Nephron (organoid): ENCODE data around the gene F5.

Experiments
- H3K27ac Mint-ChIP-seq, 3 experiments: 2 replicates each; pipeline ENCODE4 v1.8.0; 2020; ENCODE audit warnings: mixed read lengths in 3 of 3, mild to moderate bottlenecking in 2 of 3, moderate library complexity in 1 of 3
- H3K27me3 Mint-ChIP-seq: 2 replicates; pipeline ENCODE4 v1.8.0; 2021; ENCODE audit warnings: low read depth, mild to moderate bottlenecking, moderate library complexity, mixed read lengths
- H3K36me3 Mint-ChIP-seq: 2 replicates; pipeline ENCODE4 v1.8.0; 2020; ENCODE audit warnings: low read depth, mixed read lengths
- H3K4me1 Mint-ChIP-seq: 2 replicates; pipeline ENCODE4 v1.8.0; 2020; ENCODE audit warnings: mixed read lengths
- H3K4me3 Mint-ChIP-seq, 3 experiments: 2 replicates each; pipeline ENCODE4 v1.8.0; 2020; ENCODE audit warnings: mild to moderate bottlenecking in 3 of 3, mixed read lengths in 3 of 3, moderate library complexity in 2 of 3
- H3K9me3 Mint-ChIP-seq: 2 replicates; pipeline ENCODE4 v1.8.0; 2020; ENCODE audit warnings: mixed read lengths
- CTCF ChIP-seq, 3 experiments: fragments of 200-600 bp; sonication (generic); IDR thresholded peaks; one replicate each; pipeline ENCODE4 v1.5.0; 2021; ENCODE audit warnings: antibody characterized with exemption in 3 of 3; ENCODE audit not compliant: unreplicated experiment in 3 of 3

F5 gene

DNA sequence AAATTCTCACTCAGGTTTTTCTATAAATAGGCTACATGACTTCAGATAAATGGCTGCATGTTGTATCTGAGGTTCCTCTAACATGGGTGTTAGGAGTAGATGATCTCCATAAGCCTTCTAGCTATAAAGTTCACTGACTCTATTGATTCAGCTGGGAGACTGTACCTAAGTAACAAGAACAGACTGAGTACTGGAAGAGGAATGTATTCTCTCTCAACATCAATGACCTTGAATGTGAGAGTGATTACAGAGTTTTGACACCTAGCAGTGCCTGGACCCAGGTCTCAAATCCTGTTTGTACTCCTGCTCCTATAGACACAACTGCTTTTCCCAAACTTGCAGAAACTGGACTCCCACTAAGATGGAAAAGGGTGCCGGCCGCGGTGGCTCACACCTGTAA, 91.9 kb downstream of the F5 start:
- no peak overlapping the region for H3K27ac Mint-ChIP-seq
- no peaks in the 10 kb centered on the region for H3K9me3 Mint-ChIP-seq
- peaks cover 5% of the 10 kb centered on the region for H3K4me1 Mint-ChIP-seq
- no peak for TF ChIP-seq CTCF (IDR thresholded peaks at IDR 0.05; ENCODE audit: unreplicated experiment in 3 of 3)
- no peaks in the 10 kb centered on the region for H3K36me3 Mint-ChIP-seq
- peaks cover 4% of the 10 kb centered on the region for H3K27me3 Mint-ChIP-seq
- H3K4me3 Mint-ChIP-seq: no peak overlapping the region

DNA sequence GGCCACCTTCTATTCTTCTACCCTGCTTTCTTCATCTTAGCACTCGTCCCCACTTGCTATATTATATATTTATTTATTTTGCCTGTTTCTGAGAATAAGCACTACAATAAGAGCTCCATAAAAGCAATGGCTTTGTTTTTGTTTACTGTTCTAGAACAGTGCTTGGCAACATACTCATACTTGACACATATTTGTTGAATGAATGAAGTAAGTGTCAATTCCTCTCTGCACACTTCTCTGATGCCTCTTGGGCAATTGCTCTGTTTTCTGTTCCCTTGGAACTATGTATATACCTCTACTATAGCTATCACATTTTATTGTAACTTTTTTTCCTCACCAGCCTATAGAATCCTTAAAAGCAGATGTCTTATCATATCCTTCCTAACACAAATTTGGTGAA, 93.0 kb downstream of the F5 start:
- Mint-ChIP-seq H3K4me1 (no peaks in the 10 kb centered on the region), H3K36me3 (no peaks in the 10 kb centered on the region), H3K27ac (no peak overlapping the region), H3K27me3 (peaks cover 1% of the 10 kb centered on the region), H3K9me3 (no peaks in the 10 kb centered on the region), H3K4me3 (no peak overlapping the region)
- no peak for TF ChIP-seq CTCF (IDR thresholded peaks at IDR 0.05; ENCODE audit: unreplicated experiment in 3 of 3)

- H3K4me3 Mint-ChIP-seq: no peak overlapping the region
- peaks cover 12% of the 10 kb centered on the region for H3K4me1 Mint-ChIP-seq
- no peak for TF ChIP-seq CTCF (IDR thresholded peaks at IDR 0.05; ENCODE audit: unreplicated experiment in 3 of 3)
- H3K36me3 Mint-ChIP-seq: no peaks in the 10 kb centered on the region
- no peaks in the 10 kb centered on the region for H3K9me3 Mint-ChIP-seq
- H3K27ac Mint-ChIP-seq: peak overlapping the region in 1 of 3 experiments; percentile 59
- no peaks in the 10 kb centered on the region for H3K27me3 Mint-ChIP-seq
Measured at GRCh38 chr1:169491845-169492281, 94.4 kb downstream of the F5 start.

GRCh38 chr1:169488157-169488556, 98.1 kb downstream of the F5 start:
- Mint-ChIP-seq H3K27ac (peak overlapping the region; percentile 97 to 99 (median 98)), H3K9me3 (no peaks in the 10 kb centered on the region), H3K36me3 (no peaks in the 10 kb centered on the region), H3K4me1 (peaks cover 41% of the 10 kb centered on the region), H3K27me3 (no peaks in the 10 kb centered on the region), H3K4me3 (peak overlapping the region in 2 of 3 experiments; percentile 24 to 44)
- no peak for TF ChIP-seq CTCF (IDR thresholded peaks at IDR 0.05; ENCODE audit: unreplicated experiment in 3 of 3)

DNA sequence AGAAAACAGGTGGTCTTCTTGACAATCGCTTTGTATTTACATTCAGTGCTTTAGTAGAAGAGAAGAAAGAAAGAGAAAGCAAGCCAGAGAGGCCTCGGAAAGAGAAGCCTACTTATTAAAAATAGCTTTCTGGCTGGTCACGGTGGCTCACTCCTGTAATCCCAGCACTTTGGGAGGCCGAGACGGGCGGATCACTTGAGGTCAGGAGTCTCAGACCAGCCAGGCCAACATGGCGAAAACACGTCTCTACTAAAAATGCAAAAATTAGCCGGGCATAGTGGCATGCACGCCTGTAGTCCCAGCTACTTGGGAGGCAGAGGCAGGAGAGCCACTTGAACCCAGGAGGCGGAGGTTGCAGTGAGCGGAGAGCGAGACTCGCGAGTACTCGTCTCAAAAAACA, 98.7 kb downstream of the F5 start:
- Mint-ChIP-seq H3K9me3 (no peaks in the 10 kb centered on the region), H3K4me3 (peak overlapping the region in 2 of 3 experiments; percentile 92 to 93), H3K27ac (peak overlapping the region; percentile 97 to 99 (median 98)), H3K27me3 (no peaks in the 10 kb centered on the region), H3K36me3 (no peaks in the 10 kb centered on the region), H3K4me1 (peaks cover 47% of the 10 kb centered on the region)
- TF ChIP-seq CTCF (IDR thresholded peaks at IDR 0.05; ENCODE audit: unreplicated experiment in 3 of 3): no peak

- no peaks in the 10 kb centered on the region for H3K9me3 Mint-ChIP-seq
- no peaks in the 10 kb centered on the region for H3K36me3 Mint-ChIP-seq
- H3K27ac Mint-ChIP-seq: peak overlapping the region; percentile 97 to 99 (median 98)
- H3K4me3 Mint-ChIP-seq: peak overlapping the region; percentile 92 to 96 (median 93)
- TF ChIP-seq CTCF (IDR thresholded peaks at IDR 0.05; ENCODE audit: unreplicated experiment in 3 of 3): no peak
- H3K27me3 Mint-ChIP-seq: no peaks in the 10 kb centered on the region
- peaks cover 50% of the 10 kb centered on the region for H3K4me1 Mint-ChIP-seq
Measured at GRCh38 chr1:169487133-169487532, 99.1 kb downstream of the F5 start.
